Mesodermal cell (in vitro differentiated cells): ENCODE results near the gene PHC2.

Experiments
- H3K27ac ChIP-seq: 2 replicates; pipeline ENCODE4 v1.7.0; 2013; ENCODE audit warnings: mild to moderate bottlenecking, low read depth, low read length, moderate library complexity; ENCODE audit not compliant: severe bottlenecking
- H3K36me3 ChIP-seq: 2 replicates; pipeline ENCODE4 v1.7.1; 2013; ENCODE audit warnings: mild to moderate bottlenecking, low read length, moderate library complexity; ENCODE audit not compliant: control insufficient read depth, insufficient read depth
- H3K4me1 ChIP-seq: one replicate; pipeline ENCODE4 v1.7.1; 2013; ENCODE audit warnings: mild to moderate bottlenecking, low read length; ENCODE audit not compliant: insufficient read depth, control insufficient read depth, poor library complexity, severe bottlenecking
- H3K4me3 ChIP-seq: 2 replicates; pipeline ENCODE4 v1.7.0; 2013; ENCODE audit warnings: low read length, control low read depth, mild to moderate bottlenecking; ENCODE audit not compliant: insufficient read depth, poor library complexity, severe bottlenecking; ENCODE audit errors: extremely low read depth
- H3K9me3 ChIP-seq: 2 replicates; pipeline ENCODE4 v1.7.1; 2013; ENCODE audit warnings: mild to moderate bottlenecking, low read length, moderate library complexity; ENCODE audit not compliant: control insufficient read depth
- whole genome bisulfite sequencing, 2 experiments: methylation state at CpG; one replicate each; pipeline ENCODE4 v1.1.5; 2013; ENCODE audit warnings: missing lambda C conversion rate in 2 of 2; ENCODE audit not compliant: insufficient coverage in 2 of 2; 5-methylcytosine and 5-hydroxymethylcytosine counted together

The PHC2 gene

DNA sequence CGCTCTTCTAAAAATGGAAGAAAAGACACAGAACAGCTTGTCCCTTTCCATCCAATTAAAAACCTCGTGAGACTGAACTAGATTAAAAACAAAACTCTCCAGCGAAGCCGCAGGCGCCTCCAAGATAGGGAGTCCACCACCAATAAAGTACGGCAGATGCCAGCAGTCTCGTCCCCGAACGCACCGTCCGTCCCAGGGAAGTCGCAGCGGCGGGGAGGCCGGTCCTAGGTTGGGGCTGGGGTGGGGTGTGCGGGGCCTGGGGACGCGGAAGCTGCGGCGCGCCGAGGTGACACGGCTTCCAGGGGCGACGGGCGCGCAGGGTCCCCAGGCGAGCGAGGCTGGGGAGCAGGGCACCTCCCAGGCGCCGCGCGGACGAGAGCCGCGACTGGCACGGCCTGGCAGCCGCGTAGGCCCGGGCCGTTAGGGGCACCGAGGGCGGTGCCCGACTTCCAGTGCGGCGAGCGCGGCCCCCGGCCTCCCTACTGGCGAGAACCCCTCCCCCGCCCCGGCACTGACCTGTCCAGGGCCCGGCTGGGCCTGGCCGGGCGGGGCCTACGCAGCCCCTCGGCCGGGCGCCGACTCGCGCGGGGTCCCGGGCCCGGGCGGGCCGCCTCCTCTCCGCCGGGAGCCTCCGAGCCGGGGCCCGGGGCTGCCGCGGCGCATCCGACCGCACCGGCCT lies 81.7 kb downstream of the PHC2 start:
- Histone ChIP-seq H3K36me3 (peaks cover 45% of the 10 kb centered on the region), H3K9me3 (no peaks in the 10 kb centered on the region), H3K4me1 (peaks cover 30% of the 10 kb centered on the region), H3K27ac (peak overlapping the region; percentile 51), H3K4me3 (peak overlapping the region; percentile 67)
- 0% methylated on average over 47 to 60 of the region's 78 CpGs for WGBS, 2 experiments

DNA sequence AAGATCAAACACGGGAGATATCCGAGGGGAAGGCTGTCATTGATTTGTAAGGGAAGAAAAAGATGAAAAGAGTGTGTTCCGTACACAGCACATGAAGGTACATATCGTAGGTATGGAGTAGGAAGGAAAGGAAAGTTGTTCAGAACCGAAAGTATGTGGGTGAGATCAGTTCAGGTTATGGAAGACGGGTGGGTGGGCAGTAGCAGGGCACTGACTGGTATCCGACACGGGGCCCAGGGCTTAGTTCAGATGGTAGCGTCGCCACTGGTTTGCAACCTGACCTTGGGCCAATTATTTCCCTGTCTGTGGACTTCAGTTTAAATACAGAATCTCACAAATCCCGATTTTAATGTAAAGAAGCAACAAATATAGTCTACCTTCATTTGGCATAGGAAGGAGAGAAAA lies 82.2 kb downstream of the PHC2 start:
- Histone ChIP-seq H3K4me3 (peak overlapping the region; percentile 67), H3K9me3 (no peaks in the 10 kb centered on the region), H3K4me1 (peaks cover 35% of the 10 kb centered on the region), H3K27ac (peak overlapping the region; percentile 46), H3K36me3 (peaks cover 45% of the 10 kb centered on the region)
- 5 to 8% methylated on average over 10 of the region's 11 CpGs for WGBS, 2 experiments

DNA sequence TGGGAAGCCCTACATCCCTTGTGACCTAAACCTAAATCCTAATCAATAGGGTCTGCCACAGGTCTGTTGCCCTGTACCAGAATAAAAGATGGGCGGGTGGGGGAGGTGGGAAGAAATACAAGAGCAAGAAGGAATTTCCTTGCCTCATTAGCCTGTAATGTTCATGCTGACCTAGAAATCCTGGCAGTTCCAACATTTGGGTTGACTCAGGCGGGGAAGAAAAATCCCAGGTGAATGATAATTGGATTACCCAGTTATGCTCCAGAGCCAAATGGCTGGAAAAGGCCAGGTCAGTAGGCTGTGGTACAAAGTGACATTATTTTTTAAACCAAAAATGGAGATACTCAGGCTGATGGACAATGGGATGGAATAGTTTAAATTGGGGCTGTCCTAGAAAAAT lies 82.7 kb downstream of the PHC2 start:
- 42 to 67% methylated on average over 1 to 2 of the region's 2 CpGs for WGBS, 2 experiments
- Histone ChIP-seq H3K4me1 (peaks cover 40% of the 10 kb centered on the region), H3K9me3 (no peaks in the 10 kb centered on the region), H3K4me3 (peak overlapping the region; percentile 67), H3K27ac (peak overlapping the region; percentile 86), H3K36me3 (peaks cover 49% of the 10 kb centered on the region)

DNA sequence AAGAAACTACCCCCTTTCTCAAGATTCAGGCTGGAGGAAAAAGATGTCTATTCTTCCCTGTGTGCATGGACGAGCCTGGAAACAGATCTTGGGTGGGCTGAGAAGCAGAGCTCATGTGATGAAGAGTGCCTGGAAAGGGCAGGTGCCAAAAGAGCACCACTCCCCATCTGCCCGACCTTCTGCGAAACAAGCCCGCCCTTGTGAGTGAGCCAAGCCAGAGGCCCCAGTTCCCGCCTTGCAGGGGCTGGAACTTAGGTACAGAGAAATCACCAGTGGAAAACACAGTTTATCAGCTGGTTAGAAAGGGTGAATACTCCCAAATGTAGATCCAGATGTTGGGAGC lies 83.3 kb downstream of the PHC2 start:
- H3K4me3 ChIP-seq: peak overlapping the region; percentile 67
- 70 to 73% methylated on average over 2 to 5 of the region's 5 CpGs for WGBS, 2 experiments
- peaks cover 44% of the 10 kb centered on the region for H3K4me1 ChIP-seq
- H3K27ac ChIP-seq: peak overlapping the region; percentile 86
- H3K36me3 ChIP-seq: peaks cover 52% of the 10 kb centered on the region
- no peaks in the 10 kb centered on the region for H3K9me3 ChIP-seq

DNA sequence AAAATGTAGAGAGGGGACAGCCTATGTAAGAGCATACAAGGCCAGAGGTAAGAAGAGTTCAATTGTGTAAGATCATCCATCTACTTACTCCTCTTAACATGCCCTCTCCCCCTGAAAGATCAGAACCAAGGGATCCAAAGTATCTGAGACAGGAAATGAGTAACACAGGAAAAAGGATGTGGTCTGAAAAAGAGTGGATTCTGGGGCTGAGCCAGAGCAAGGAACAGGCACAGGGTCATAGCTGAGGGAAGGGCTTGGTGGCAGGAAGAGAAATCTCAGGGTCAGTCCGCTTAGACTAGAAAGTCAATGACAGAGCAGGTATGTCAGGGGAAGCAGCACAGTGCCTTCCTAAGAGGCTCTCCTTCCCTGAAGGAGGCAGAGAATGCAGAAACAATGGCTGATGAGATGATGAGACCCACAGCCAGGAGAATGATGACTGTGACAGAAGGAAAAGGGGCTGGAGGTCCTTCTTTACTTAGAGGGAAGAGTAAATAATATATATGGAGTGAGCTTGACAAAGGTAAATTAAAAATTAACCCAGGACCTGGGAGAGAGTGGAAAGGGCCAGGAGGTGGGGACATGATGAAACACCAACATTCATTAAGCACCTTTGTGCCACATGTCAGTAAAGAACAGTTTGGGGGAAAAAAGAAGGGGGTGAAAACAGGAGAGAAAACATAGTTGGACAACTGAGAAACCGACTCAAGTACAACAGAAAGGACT lies 83.8 kb downstream of the PHC2 start:
- WGBS, 2 experiments: 72 to 95% methylated on average over 2 of the region's 2 CpGs
- Histone ChIP-seq H3K36me3 (peaks cover 49% of the 10 kb centered on the region), H3K4me3 (peak overlapping the region; percentile 67), H3K4me1 (peaks cover 49% of the 10 kb centered on the region), H3K9me3 (no peaks in the 10 kb centered on the region), H3K27ac (peak overlapping the region; percentile 86)

DNA sequence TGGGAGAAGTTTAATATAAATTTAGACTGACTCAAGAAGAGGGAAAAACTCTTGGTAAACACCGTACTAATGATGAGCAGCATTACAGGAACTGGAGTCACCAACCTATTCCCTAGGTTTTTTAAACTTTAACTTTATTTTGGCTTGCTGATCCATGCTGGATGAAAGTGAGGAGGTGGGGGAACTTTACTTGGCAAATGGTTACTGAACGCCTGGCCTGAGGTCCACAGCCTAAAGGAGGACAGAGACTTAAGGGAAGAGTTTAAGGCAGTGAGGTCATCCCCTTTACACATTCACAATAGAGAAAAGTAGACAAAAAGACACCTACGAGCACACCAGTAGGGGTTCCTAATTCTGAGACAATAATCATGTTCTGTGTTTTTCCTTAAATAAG lies 84.4 kb downstream of the PHC2 start:
- Histone ChIP-seq H3K4me3 (peak overlapping the region; percentile 67), H3K27ac (peak overlapping the region; percentile 86), H3K4me1 (peaks cover 55% of the 10 kb centered on the region), H3K36me3 (peaks cover 52% of the 10 kb centered on the region), H3K9me3 (no peaks in the 10 kb centered on the region)
- WGBS, 2 experiments: no CpG with 5 or more reads among the region's 3 CpGs

DNA sequence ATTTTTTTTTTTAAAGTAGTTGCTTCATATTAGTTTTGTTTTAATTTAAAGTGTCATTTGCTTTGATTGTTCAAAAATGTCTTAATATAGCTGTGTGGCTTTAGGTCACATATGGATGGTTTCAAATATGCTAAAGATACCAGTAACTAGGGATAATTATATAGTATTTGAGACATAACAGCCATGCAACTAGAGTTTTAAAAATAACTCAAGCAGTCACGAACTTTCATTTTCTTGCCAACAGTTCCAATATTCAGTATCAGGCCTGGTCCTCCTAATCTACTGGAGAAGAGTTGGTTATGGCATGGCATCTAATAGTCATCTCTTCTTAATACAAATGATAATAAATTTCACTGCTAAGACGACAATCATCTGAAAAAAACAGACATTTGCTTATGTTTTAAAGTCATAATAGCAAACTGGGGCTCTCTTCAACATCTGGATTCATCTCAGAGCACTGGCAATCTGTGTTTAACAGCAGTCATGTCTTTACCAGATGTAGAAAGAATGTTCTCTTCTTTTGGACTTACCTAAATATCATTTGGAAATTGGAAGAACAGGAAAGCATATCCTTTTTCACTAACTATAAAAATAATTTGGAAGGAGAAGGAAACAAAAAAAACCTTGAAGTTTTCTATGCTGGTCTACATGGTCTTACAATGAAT lies 85.9 kb downstream of the PHC2 start:
- peaks cover 67% of the 10 kb centered on the region for H3K36me3 ChIP-seq
- H3K27ac ChIP-seq: no peak overlapping the region
- H3K4me1 ChIP-seq: peaks cover 62% of the 10 kb centered on the region
- no peak overlapping the region for H3K4me3 ChIP-seq
- no peaks in the 10 kb centered on the region for H3K9me3 ChIP-seq
- WGBS, 2 experiments: 100% methylated on average over 1 of the region's 2 CpGs; no CpG with 5 or more reads in 1 of the 2 experiments

DNA sequence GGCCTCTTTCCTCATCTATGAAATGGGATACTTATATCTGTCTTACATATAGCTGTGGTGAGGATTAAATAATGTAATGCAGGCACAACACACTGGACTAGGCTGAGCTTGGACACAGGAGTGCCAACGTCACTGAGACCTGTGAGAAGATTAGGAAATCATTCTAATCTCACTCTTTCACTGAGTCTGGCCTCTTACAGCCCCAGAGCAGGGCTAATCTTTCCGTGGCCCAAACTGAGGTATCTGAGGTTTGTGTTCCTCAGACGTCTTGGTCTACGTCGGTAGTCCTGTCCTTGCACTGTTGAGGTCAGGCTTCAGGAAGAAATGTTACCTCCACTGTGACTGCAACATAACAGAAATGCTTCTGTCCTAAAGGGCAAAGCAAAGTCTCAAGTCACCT lies 87.4 kb downstream of the PHC2 start:
- peak overlapping the region; percentile 36 for H3K27ac ChIP-seq
- no peaks in the 10 kb centered on the region for H3K9me3 ChIP-seq
- peaks cover 69% of the 10 kb centered on the region for H3K36me3 ChIP-seq
- H3K4me3 ChIP-seq: no peak overlapping the region
- WGBS, 2 experiments: 79 to 83% methylated on average over 1 to 2 of the region's 5 CpGs
- peaks cover 77% of the 10 kb centered on the region for H3K4me1 ChIP-seq

DNA sequence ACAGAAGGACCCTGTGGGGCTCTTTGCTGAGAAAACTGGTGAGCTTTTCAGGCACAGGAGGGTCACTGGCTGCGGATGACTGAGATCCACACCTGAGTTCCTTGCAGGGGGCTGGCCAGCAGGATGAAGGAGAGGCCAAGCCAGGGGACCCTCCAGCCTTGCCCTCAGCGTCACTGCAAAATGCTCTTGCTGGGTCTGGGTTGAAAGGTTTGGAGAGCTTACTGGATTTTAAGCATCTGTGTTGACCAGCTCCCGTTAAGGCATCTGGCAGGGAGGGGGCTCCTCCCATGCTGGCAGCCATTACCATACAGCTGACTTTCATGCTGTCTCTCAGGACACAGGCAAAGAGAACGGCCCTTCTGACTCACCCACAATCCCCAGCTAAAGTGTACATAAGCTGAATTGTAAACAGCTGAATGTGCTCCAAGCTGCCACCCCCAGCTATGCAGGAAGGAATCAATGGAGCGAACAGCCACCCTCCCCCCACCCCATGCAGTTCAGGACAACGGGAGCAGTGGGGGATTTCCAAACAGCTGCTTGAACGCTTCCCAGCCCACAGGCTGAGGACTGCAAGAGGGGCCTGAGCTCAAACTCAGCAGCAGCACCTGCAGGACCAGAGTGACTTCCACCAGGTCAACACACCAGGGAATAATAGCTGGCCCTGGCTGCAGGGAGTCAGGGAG lies 88.7 kb downstream of the PHC2 start:
- Histone ChIP-seq H3K9me3 (no peaks in the 10 kb centered on the region), H3K4me3 (no peak overlapping the region), H3K4me1 (peaks cover 88% of the 10 kb centered on the region), H3K27ac (peak overlapping the region; percentile 77), H3K36me3 (peaks cover 69% of the 10 kb centered on the region)
- 29 to 39% methylated on average over 2 to 4 of the region's 7 CpGs for WGBS, 2 experiments

DNA sequence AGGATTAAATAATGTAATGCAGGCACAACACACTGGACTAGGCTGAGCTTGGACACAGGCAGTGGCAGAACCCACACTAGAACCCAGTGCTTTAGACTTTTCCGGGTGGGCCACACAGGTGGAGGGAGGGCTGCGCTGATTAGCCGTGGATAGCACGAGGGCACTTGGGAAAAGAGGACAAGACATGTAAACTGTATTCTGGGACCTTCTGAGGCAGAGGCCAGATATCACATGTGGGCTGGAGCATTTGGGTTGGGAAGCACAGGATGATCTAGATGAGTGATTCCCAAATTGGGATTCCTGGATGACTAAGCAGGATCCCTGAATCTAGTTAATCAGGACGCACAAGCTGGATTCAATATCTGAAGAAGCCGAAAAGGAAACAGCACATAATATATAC lies 89.7 kb downstream of the PHC2 start:
- Histone ChIP-seq H3K4me1 (peaks cover 89% of the 10 kb centered on the region), H3K36me3 (peaks cover 72% of the 10 kb centered on the region), H3K4me3 (no peak overlapping the region), H3K9me3 (no peaks in the 10 kb centered on the region), H3K27ac (peak overlapping the region; percentile 19)
- 91 to 93% methylated on average over 5 of the region's 6 CpGs for WGBS, 2 experiments
